ENCODE data around the gene ZNF24. TPM values are rescaled to one million over a fixed set of nuclear protein-coding genes. Genes with fewer than 3 reads are reported as not detected.
A peak's percentile ranks its signal among the peaks of the same experiment; 100 is the strongest.

Gene ZNF24
- 10 to 100 TPM; 27.5 to 33.9 TPM for total RNA-seq

DNA sequence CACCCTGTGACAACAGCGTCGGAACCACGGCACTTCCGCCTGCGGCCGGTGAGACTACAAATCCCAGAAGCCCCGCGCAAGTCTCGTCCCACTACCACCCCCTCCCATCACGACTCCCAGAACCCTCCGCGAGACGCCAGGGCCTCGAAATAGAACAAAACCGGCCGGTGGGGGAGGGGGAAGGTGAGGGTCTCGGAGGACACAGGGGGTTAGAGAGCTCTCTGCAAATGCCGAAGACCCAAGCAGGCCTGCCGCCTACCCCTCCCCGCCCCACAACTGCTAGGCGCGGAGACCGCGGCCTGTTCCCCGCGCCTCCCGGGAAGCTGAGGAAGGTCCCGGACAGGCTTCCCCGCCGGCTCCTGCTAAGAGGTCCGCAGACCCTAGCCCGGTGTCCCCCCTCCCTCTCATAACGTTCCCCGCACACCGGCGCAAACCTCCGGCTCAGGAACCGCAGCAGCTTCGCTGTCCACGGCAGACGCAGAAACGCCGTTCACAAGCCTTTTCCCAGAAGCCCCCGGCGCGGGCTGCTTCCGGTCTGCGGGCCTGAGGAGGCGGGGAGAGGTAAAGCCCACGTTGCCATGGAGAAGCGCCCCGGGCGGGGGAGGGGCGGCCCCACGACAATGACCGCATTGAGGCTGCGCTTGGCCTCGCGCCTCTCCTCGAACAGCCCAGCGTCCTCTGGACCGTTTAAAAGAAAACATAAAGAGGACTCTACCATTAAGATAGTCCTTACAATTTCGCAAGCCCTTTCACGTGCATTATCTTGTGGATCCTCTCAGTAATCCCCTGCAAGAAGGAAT, at the start of gene ZNF24:
ZNF24 (minus strand) TSS at position 485 of the 800 bp plus-strand sequence. CDS start 3,770 bp downstream, outside the sequence.
- peak; percentile 96 for DNase-seq (ENCODE audit: low spot score)
- Histone ChIP-seq H3K4me1 (peaks cover 0 to 36% of the 10 kb centered on the region in 2 donors), H3K27me3 (no peaks in the 10 kb centered on the region), H3K9me3 (no peaks in the 10 kb centered on the region), H3K27ac (peak within 1 kb of the TSS; percentile 99), H3K36me3 (peaks cover 15% of the 10 kb centered on the region), H3K4me3 (peak within 1 kb of the TSS; percentile 86 to 87)
- TF ChIP-seq, protein P1, sequence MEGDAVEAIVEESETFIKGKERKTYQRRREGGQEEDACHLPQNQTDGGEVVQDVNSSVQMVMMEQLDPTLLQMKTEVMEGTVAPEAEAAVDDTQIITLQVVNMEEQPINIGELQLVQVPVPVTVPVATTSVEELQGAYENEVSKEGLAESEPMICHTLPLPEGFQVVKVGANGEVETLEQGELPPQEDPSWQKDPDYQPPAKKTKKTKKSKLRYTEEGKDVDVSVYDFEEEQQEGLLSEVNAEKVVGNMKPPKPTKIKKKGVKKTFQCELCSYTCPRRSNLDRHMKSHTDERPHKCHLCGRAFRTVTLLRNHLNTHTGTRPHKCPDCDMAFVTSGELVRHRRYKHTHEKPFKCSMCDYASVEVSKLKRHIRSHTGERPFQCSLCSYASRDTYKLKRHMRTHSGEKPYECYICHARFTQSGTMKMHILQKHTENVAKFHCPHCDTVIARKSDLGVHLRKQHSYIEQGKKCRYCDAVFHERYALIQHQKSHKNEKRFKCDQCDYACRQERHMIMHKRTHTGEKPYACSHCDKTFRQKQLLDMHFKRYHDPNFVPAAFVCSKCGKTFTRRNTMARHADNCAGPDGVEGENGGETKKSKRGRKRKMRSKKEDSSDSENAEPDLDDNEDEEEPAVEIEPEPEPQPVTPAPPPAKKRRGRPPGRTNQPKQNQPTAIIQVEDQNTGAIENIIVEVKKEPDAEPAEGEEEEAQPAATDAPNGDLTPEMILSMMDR (IDR thresholded peaks at IDR 0.05), result no peak

DNA sequence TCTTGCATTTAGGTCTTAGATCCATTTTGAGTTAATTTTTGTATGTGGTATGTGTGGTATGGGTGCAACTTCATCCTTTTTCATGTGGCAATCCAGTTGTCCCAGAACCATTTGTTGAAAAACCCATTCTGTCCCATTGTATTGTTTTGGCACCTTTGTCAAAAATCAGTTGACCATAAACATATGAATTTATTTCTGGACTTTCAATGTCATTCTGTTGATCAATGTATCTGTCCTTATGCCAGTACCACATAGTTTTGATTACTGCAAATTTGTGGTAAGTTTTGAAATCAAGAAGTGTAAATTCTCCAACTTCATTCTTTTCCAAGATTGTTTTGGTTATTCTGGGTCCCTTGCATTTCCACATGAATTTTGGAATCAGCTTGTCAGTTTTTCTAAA, 49.5 kb upstream of the ZNF24 start:
- DNase-seq (ENCODE audit: low spot score), result no peak
- H3K4me3 ChIP-seq, result no peak overlapping the region
- no peaks in the 10 kb centered on the region for H3K27me3 ChIP-seq
- TF ChIP-seq, protein P1 (IDR thresholded peaks at IDR 0.05), result no peak
- H3K4me1 ChIP-seq, result peaks cover 0 to 3% of the 10 kb centered on the region in 2 donors
- H3K27ac ChIP-seq, result no peak overlapping the region
- H3K36me3 ChIP-seq, result no peaks in the 10 kb centered on the region
- peaks cover 0 to 5% of the 10 kb centered on the region in 2 donors for H3K9me3 ChIP-seq

DNA sequence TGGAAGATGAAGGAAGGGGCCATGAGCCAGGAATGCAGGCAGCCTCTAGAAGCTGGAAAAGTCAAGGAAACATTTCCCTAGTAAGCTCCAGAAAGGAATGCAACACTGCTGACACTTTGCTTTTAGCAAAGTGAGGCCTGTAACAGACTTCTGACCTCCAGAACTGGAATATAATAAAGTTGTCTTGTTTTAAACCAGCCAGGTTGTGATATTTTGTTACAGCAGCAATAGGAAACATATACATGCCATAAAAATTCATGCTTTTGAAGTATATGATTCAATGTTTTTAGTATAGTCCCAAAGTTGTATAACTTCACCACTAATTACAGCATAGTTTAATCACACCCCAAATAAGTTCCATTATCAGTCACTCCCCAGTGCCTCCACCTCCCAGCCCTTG, 48.2 kb upstream of the ZNF24 start:
- H3K9me3 ChIP-seq, result peaks cover 0 to 5% of the 10 kb centered on the region in 2 donors
- TF ChIP-seq, protein P1 (IDR thresholded peaks at IDR 0.05), result no peak
- no peak overlapping the region for H3K27ac ChIP-seq
- no peaks in the 10 kb centered on the region for H3K36me3 ChIP-seq
- no peak for DNase-seq (ENCODE audit: low spot score)
- H3K4me3 ChIP-seq, result no peak overlapping the region
- H3K4me1 ChIP-seq, result peaks cover 0 to 3% of the 10 kb centered on the region in 2 donors
- no peaks in the 10 kb centered on the region for H3K27me3 ChIP-seq

DNA sequence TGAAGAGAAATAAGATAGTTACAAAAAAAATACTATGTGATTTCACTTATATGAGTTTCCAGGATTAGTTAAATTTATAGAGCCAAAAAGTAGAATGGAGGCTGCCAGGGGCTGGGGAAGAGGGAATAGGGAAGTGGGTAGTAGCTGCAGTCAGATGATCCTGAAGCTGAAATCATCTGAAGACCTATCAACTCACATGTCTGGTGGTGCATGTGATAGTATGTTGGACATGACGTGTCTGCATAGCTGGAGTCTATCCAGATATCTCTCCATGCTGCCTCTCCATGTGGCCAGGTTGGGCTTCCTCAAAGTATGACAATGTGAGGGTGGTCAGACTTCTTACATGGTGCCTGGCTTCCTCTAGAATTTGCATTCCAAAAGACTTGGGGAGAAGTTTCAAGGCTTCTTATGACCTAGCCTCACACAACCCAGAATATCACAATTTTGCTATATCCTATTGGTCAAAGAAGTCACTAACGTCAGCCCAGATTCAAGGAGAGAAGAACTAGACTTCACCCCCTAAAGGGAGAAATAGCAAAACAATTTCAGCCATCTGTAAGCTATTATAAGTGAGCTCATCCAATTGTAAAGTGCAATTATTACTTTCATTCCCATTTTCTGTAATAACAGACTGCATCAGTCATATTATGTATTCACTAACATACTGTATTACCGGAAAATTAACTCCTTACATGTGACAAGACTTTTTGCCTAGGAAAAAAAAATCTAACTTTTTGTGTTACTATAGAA, 46.9 kb upstream of the ZNF24 start:
- no peaks in the 10 kb centered on the region for H3K27me3 ChIP-seq
- no peak overlapping the region for H3K4me3 ChIP-seq
- H3K27ac ChIP-seq, result no peak overlapping the region
- H3K4me1 ChIP-seq, result peaks cover 0 to 3% of the 10 kb centered on the region in 2 donors
- H3K36me3 ChIP-seq, result no peaks in the 10 kb centered on the region
- DNase-seq (ENCODE audit: low spot score), result no peak
- peaks cover 0 to 5% of the 10 kb centered on the region in 2 donors for H3K9me3 ChIP-seq
- TF ChIP-seq, protein P1 (IDR thresholded peaks at IDR 0.05), result no peak

DNA sequence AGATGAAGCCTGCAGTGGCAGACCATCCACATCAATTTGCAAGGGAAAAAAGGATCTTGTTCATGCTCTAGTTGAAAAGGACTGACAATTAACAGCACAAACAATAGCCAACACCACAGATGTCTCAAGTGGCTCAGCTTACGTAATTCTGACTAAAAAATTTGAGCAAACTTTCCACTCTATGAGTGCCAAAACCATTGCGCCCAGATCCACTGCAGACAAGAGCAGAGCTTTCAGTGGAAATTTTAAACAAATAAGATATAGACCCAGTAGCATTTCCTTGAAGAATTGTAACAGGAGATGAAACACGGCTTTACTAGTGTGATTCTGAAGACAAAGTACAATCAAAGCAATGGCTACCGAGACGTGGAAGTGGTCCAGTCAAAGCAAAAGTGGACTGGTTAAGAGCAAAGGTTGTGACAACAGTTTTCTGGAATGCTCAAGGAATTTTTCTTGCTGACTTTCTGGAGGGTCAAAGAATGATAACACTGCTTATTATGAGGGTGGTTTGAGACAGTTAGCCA, 44.9 kb upstream of the ZNF24 start:
- Histone ChIP-seq H3K27me3 (no peaks in the 10 kb centered on the region), H3K36me3 (no peaks in the 10 kb centered on the region), H3K4me3 (no peak overlapping the region), H3K27ac (peak overlapping the region; percentile 33 to 47), H3K9me3 (peaks cover 0 to 5% of the 10 kb centered on the region in 2 donors), H3K4me1 (peaks cover 0 to 3% of the 10 kb centered on the region in 2 donors)
- DNase-seq (ENCODE audit: low spot score), result no peak
- TF ChIP-seq, protein P1 (IDR thresholded peaks at IDR 0.05), result no peak

All from right atrium auricular region (tissue), 2 donors.